Measurements from ENCODE around the gene CDON.
"Not testable (repeated sequence)": the region's sequence is repeated elsewhere in the genome, so short reads cannot be mapped to it uniquely, and the experiment has no call there.

Gene CDON

DNA sequence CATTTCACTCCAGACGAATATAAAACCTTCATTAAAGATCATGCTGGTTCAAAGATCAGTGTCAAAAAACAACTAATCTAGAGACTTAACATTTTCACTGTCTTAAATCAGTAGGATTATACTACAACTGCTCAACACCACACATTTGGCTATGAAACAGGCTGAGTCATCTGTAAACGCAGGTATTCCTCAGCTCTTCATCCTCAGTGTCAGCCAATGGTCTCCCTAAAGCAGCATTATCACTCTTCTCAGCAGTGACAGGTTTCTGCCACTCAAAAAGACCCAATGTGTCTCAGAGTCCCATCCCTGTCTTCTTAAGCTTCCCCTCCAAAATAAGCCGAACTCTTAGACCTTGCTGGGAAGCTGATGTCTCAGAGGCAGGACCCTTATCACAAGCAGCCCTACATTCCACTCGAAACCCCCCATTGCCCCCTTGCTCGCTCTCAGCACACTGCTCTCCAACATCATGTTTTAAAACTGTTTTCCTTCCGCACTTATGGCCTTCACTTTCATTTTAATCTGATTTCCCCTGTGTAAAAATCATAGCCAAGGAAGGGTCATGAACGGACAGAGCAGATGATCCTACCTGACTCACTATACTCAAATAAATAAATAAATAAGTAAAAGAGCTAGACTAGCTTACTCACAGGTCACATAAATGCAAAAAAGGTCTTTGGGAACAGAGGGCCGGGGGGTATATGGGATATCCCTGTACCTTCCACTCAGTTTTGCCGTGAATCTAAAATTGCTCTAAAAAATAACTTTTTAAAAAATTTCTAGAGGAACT is 23.0 kb downstream of the CDON start:
- peak in 1 of 5 experiments; percentile 72 for DNase-seq

DNA sequence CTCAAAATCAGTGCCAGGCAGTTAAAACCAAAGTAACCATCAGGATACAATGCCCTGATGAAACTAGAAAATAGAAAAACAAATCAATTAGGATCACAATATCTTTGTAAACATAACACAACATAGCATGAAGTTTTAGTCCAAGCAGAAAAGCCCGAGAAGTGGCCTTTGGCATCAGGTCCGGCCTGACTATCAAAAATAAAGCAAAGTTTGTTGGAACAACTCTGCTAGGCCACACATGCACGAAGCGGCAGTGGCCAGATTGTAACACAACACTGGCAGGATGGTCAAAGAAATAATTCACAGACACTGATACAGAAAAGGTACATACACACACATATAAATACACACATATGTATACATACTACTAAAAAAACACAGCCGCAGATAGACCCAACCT is 26.9 kb downstream of the CDON start:
- no peak for DNase-seq

DNA sequence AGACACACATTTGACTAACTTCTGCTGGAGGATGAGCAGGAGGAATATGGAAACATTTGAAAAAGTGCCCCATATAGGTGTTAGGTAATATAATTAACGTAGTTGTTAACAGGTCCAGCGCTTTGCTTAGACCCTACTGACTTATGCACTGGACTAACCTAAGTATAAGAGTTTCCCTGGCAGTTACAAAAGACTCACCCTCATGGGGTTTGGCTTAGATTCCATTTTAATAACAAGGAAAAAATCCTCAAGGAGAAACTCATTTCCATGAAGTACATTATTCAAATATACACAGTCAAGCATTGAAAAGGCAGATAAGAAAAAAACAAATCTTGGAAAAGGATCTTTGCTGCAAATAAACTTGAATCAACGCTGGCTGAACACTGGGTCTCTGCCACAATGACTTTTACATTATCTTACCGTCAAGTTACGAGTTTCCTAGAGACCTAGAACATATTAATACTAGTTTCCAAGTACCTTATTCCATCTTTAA is 27.7 kb downstream of the CDON start:
- no peak for DNase-seq

DNA sequence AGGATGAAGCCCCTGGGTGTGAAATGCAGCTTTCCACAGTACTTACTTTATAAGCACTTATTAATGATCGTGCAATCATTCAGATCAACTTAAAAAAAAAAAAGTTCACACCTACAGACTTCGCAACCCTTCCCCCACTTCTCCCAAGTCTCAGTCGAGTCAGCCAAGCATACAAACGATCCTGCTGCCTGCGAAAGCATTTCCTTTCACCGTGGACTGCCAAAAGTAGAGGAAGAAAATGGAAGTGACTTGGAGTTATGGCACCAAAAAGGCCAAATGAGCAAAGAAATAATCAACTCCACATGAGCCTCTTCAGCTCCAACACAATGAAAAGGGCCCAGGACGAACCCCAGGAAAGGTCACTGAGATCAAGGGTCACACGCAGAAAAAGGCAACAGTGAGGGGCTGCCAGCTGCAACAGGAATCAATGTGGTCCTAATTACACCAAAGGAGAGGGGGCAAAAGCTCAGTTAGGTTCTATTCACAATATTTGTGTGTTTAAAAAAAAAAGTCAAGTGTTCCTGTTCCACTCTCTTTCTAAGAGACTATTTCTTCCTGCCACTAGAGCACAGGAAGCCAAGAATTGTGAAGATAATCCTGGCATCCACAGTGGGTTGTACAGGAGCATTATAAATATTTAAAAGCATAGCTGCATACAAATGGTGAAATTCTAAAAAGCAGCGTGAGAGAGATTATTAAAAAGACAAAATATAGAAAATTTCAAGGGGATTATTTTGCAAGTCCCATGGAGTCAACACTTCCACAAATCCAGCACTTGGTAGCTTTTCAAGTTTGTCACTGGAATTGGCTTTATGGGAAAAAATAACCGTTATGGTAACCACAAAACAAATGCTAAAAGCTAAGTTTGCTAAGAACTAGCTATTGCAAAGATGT is 28.4 kb downstream of the CDON start:
- no peak for DNase-seq

DNA sequence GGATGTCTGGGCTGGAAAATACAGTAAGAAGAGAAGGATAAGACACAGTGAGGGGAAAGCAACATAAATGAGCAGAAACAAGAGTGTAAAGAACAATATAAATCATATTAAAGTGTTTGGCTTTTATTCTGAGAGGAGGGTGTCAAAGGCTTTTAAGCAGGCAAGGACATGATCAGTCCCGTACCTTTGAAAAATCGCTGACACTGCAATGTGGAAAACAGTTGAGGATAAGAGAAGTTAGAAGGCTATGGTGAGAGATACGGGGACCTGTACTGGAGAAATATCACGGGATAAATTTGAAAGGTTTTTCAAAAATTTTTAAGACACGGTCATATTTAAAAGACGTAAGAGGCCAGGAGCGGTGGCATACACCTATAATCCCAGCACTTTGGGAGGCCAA is 30.3 kb downstream of the CDON start:
- no peak for DNase-seq

DNA sequence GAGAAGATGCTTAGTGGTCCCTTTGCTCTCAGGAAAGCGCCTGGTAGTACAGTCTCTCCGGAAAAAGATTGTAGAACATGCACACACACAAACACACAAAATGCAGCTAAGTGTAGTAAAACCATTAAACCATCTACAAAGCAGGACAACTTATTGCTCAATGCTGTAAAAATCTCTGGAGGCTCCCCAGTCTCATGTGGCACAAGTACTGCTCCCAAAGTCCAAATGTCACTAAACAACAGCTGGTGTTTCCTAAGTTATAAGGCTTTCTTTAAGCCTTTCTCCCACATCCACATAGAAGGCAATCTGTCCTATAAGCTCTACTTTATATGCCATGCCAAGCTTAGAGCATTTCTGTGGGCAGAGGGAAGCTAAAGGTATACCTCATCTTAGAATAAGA is 32.9 kb downstream of the CDON start:
- no peak for DNase-seq

DNA sequence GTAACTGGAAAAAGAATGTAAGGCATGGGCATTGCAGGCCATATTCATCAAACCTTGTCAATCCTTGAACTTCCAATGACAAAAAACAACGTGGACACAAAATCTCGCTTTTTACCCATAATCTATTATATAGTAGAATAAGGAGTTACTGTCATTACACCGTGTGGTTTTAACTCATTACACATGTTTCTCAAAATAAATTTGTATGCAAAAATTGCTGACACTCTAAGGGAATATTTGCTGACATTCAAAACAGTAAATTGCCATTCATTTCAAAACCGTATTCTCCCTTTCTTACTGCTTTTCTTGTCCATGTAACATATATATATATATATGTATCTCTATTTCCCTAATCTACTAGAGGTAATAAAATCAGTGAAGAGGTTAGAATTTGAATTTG is 33.4 kb downstream of the CDON start:
- no peak for DNase-seq

DNA sequence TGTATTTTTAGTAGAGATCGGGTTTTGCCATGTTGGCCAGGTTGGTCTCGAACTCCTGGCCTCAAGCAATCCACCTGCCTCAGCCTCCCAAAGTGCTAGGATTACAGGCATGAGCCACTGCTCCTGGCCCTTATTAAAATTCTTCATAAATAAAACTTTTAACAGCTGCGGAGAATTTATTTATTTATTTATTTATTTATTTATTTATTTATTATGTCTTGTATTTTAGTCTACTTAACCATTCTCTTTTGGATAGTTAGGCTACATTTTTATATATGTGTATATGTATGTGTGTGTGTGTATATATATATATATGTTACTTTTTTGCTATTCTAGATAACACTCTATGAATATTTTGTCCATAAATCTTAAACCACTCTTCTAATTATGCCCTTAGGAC is 34.1 kb downstream of the CDON start:
- not testable (repeated sequence) for DNase-seq

DNA sequence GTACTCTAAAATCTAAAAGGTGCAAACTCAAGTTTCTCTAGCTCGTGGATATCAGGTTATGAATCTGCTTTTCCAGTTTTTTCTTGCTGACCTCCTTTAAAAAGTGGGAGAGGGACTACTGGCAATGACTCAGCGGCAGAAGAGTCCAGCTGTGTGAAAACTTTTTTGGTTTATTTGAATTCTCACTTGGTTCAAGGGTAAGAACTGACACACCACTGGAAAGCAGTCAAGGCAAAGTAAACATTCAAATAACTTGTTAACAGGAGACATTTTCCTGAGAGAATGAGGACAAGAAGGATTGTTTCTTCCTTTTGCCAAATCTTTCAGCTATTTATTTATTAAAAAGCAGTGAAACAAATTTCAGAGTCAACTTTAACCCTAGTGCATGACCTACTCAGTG is 36.1 kb downstream of the CDON start:
- DNase-seq = no peak

DNA sequence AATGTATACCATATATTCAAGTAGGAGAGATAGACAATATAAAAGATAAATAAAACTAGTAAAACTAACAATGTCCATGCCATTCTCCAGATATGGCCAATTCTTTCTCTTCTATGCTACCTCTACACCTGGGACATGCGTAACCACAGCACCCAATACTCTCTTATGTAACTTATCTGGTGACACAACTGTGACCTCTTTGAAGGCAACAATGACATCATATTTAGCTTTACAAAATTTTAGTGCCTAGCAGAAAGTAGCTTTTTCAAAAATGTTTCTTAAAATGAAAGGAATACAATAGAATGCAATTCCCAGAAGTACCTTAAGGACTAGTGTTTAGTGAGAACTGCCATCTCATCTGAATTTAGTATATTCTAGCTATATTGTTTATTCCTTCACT is 36.8 kb downstream of the CDON start:
- DNase-seq = no peak

DNA sequence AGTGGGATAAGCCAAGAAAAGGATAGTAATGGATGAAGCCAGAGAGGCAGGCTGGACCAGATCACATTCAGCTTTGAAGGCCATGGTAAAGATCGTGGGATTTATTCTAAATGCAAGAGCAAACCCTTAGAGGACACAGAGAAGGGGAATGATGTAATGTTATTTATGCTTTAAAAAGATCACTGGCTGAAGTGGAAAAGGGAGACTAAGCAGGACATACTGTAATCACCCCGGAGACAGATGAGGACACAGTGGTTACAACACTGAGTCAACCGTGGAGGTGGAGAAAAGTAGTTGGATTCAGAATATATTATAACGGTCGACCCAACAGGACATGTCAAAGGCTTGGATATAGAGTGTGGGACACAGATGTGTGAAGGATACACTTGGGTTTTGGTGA is 38.5 kb downstream of the CDON start:
- DNase-seq = no peak

DNA sequence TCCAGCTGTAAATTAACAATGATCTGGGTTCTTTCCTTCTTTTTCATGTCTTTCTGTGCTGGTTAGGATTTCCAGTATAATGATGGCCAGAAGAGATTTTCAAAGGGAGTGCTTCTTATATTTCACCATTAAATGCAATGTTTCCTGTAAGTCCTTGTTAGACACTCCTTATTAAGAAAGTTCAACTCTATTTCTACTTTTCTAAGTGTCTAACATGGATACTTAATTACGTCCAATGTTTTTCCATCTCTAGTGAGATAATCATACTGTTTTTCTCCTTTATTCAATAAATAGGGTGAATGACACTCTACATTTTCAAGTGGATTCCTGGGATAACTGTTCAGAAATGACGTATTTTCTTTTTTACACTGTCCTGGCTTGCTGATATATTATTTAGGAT is 49.8 kb downstream of the CDON start:
- no peak for DNase-seq

DNA sequence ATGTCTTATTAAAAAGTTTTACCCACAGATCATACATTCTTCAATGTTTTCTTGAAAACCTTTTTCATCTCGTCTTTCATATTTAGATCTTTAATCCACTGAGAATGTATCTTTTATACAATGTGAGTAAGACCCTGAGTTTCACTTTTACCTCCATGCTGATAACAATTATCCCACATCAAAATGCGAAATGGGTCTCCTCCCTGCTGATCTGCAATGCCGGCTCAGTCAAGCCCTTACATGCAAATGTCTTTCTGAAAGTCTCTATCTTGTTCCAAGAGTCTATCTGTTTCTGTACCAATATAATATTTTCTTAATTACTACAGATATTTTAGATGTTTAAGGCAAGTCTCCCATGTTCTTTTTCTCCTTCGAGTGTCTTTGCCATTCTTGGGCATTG is 50.9 kb downstream of the CDON start:
- DNase-seq = no peak

DNA sequence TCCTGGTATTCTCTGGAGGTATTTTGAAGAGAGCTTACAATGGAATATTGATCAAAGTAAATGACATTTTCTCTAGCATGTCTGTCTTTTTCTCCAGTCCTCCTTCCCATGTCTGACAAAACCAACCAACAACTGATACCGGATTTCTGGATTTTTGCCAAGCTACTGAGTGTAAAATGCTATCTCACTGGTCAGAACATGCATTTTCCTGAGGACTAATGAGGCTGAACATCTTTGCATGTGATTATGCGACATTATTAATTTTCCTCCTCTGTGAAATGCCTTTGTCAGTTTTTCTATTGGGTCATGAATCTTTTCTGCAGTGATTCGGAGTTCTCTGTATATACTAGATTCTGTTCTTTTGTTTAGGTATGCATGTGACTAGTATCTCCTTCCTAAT is 51.4 kb downstream of the CDON start:
- DNase-seq = no peak

DNA sequence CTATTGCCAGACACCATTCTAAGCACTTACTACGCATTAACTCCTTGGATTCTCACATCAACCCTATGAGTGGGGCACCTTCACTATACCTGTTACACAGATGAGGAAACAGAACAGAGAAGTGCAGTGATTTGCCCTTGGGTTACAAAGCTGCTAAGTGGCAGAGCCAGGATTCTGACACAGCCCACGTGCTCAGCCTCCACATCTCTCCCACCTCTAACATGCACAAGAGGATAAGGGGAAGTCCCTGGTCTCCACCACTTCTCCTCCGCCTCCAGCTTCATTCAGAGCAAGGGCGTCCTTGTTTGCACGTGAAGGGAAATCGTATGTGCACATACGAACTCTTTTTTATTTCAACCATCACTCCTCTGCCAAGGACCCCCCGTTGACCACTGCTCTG is 53.7 kb downstream of the CDON start:
- DNase-seq = no peak

DNA sequence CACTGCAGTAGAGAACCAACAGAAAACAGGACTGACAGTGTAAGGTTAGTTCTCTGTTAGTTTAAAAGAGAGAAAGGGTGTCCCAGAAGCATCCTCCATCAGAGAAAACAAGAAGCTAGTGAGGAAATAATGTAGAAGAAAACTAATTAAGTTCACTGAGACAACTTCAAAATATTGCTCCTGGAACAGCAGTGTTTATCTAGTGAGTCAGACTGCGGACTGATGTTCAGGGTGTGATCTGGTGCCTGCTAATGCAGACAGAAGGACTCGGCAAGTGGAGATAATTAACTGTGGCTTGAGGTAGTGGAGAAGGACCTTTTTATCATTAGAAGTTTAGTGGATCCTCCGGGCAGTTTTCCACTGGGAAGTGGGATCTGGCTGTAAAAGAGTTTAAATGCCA is 55.4 kb downstream of the CDON start:
- no peak for DNase-seq

DNA sequence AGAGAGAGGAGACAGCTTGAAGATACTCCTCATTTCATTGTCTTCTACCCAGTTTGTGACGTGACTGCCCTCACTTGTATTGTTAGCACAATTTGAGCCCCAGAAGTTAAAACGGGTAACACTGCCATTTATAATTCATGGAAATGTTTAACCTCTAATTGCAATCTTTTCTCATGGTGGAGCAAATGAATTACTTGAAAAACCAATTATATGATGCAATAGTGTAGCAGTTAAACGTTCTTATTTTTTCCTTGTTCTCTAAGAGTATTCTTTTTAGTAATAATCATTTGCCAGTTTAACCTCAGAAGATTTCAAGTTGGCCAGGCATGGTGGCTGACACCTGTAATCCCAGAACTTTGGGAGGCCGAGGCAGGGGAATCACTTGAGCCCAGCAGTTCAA is 56.6 kb downstream of the CDON start:
- no peak for DNase-seq

DNA sequence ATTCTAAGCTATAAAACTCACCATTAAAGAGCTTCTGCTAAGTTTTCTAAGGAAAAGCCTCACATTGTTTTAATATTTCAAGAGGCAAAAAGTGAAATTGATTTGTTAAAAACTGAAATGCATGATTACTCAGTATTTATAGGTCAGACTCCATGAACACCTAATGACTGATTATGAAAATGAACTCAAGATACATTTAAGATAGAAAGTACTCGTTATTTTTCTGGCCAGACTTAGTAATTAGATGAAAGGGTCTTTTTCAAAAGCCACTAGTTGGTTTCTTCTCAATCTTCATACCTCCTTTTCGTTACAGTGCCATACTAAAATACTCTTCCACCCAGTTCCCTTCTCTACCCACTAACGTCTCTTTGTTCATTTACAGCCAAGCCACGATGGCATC is 60.5 kb downstream of the CDON start:
- peak in 1 of 5 experiments; percentile 32 for DNase-seq

DNA sequence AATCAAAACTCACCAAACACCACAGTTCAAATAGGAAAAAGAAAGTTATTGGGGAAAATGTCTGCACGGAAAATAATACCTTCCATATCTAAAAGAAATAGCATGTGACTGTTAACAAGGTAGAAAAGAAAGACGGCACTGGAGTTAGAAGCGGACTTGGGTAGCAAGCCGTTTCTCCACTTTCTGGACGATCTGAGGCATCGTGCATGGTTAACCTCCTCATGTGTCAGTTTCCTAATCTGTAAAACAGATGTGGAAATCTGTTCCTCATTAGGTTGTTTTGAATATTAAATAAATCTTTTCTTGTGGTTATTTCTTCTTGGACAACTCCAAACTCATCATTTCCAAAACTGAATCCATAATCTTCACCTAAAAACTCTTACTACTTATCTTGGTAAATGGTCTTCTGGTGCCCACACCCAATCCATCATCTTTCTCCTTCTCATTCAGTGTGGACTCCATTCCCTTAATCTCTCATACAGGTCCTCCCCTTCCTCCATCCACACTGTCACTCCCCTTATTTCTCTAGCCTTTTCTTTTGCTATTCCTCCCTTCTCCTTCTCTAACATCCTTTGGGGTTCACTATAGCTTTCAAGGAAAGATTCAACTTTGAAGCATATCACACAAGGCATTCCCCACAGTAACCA is 63.3 kb downstream of the CDON start:
- no peak for DNase-seq

DNA sequence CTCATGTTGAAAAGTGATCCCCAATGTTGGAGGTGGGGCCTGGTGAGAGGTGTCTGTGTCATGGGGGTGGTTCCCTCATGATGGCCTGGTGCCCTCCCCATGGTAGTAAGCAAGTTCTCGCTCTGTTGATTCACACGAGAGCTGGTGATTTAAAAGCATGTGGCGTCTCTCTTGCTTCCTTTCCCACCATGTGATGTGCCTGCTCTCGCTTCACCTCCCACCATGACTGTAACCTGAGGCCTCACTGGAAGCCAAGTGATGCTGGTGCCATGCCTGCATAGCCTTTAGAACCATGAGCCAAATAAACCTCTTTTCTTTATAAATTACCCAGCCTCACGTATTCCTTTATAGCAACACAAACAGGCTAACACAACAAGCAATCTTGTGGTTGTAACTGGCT is 64.4 kb downstream of the CDON start:
- DNase-seq = no peak

DNA sequence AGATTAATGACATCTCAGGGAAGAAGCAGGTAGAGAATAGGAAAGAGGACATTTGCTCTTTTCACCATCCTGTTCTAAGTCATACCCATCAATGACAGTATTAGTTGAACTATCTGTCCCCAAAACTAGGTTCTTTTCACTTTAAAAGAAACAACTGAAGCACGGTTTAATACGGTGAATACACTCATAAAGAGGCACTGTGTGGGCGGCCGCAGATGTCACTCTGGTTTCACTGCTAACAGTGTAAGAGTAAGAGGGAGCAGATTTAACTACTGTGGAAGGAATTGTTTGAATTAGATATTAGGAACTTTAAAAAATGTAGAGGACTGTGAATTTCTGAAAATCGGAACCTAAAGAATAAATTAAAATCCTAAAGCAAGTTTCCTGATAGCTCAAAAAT is 67.4 kb downstream of the CDON start:
- peak in 2 of 5 experiments; percentile 18 to 68 for DNase-seq

DNA sequence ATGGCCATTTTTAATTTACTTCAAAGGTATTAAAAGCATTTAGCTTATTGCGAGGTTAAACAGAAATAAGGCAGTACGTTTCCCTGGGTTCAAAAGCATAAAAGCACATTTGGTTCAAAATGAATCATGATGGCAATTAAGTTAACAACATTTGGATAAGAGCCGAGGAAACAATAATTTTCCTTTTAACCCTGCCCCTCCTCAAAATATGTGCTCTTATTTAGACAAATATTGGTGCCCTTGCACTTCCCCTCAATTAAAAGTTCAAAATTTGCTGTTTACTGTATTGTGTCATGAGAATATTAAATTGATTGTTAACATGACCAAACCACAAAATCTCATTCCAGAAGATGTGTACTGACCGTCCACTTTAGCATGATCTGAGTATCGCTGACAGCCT is 68.2 kb downstream of the CDON start:
- no peak for DNase-seq

DNA sequence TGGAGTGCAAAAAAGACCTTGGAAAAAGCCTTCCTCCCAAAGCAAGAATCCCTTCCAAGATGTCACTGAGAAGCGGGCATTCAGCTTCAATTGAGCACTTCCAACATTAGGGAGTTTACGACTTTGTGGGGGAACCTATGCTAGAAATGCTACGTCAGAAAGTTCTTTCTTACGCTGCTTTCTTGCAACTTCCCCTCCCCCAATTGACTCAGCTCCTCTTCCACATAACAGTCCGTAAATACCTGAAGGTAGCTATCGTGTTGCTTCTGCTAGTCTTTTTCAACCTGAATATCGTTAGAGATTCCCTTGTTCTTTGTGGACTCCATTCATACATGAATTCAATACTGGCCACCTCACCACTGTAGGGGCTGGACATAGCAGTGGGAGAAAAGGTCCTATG is 69.8 kb downstream of the CDON start:
- no peak for DNase-seq

DNA sequence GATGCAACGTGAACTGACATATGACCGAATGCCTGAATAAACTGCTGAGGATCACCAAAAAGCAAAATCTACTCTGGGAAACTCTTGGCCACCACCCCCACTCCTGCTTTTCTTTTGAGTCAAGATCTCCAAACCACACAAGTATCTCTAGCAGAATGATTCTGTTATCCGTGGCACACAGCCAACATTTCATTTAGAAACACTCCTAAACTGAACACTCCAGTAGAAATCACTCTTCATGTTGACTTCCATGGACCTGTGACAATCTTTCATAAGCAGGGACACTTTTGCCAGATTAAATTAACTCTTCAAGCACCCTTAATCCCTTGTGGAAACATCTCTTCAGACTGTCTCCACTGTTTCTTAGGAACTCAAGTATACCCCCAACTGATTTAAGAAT is 72.4 kb downstream of the CDON start:
- peak in 1 of 5 experiments; percentile 67 for DNase-seq

All from T-helper 2 cell (primary cell).